Panc1 (cell line): ENCODE data around the gene PSMB9. TPM values are rescaled to one million over a fixed set of nuclear protein-coding genes. Genes with fewer than 3 reads are reported as not detected.

Experiments used
- ATAC-seq: fragments of 200-7000 bp; cut with Tn5 transposase; 2 replicates; pipeline ENCODE4 v1.9.1; 2020; ENCODE audit warnings: mild to moderate bottlenecking, moderate library complexity
- BruUV-seq: library from RNA; stranded (reverse); fragments of 400-500 nt; replicated peaks from 2 replicates; lab custom pipeline; 2021; lab: Mats Ljungman, UMichigan
- CTCF ChIA-PET: fragments of 300-600 bp; sonication (Branson Sonifier 250); formaldehyde crosslinking; loops from one replicate; lab custom pipeline; 2022; ENCODE audit warnings: antibody characterized with exemption; lab: Charles Lee
- POLR2A ChIA-PET: fragments of 300-600 bp; sonication (Branson Sonifier 250); formaldehyde crosslinking; loops from one replicate; lab custom pipeline; 2022; ENCODE audit warnings: antibody characterized with exemption; lab: Charles Lee
- DNase-seq: peaks from one replicate; pipeline ENCODE4 v3.0.0-alpha.2; 2010; ENCODE audit warnings: low read depth, low spot score
- H3K27ac ChIP-seq: 2 replicates; pipeline ENCODE4 v1.5.1; 2011; ENCODE audit warnings: mild to moderate bottlenecking, low read length, inconsistent platforms
- H3K27me3 ChIP-seq: fragments of 200-500 bp; sonication (Bioruptor generic); 2 replicates; pipeline ENCODE4 v1.6.0; 2014; ENCODE audit warnings: low read length, inconsistent platforms; ENCODE audit not compliant: control insufficient read depth, insufficient read depth
- H3K36me3 ChIP-seq: fragments of 200-500 bp; sonication (Bioruptor generic); 2 replicates; pipeline ENCODE4 v1.5.1; 2014; ENCODE audit warnings: inconsistent platforms, mild to moderate bottlenecking, low read length, moderate library complexity; ENCODE audit not compliant: control insufficient read depth, insufficient read depth
- H3K4me1 ChIP-seq: 2 replicates; pipeline ENCODE4 v1.5.1; 2011; ENCODE audit warnings: inconsistent platforms, mild to moderate bottlenecking, low read length, moderate library complexity; ENCODE audit not compliant: control insufficient read depth, insufficient read depth
- H3K4me3 ChIP-seq, 2 experiments: 2 replicates each; pipeline ENCODE4 v1.5.1; 2011 to 2012; ENCODE audit warnings: low read depth in 2 of 2, low read length in 2 of 2, mild to moderate bottlenecking in 2 of 2, inconsistent platforms in 1 of 2, moderate library complexity in 1 of 2
- H3K9me3 ChIP-seq: fragments of 200-500 bp; sonication (Bioruptor generic); 2 replicates; pipeline ENCODE4 v1.5.1; 2014; ENCODE audit warnings: low read depth, mild to moderate bottlenecking, inconsistent platforms, low read length, moderate library complexity; ENCODE audit not compliant: control insufficient read depth, insufficient read depth
- CTCF ChIP-seq: fragments of 450-650 bp; IDR thresholded peaks from 2 replicates; pipeline ENCODE4 v1.5.1; 2017; ENCODE audit warnings: mild to moderate bottlenecking
- POLR2AphosphoS5 ChIP-seq: IDR thresholded peaks from 2 replicates; pipeline ENCODE4 v1.6.1; 2012; ENCODE audit warnings: mild to moderate bottlenecking, low read depth, low read length, moderate library complexity
- REST ChIP-seq, 2 experiments: IDR thresholded peaks; 2 replicates each; pipeline ENCODE4 v1.6.1; 2011 to 2012; ENCODE audit warnings: low read depth in 2 of 2, control low read depth in 1 of 2, low read length in 1 of 2, mild to moderate bottlenecking in 1 of 2, moderate library complexity in 1 of 2; ENCODE audit not compliant: insufficient read depth in 1 of 2
- SIN3A ChIP-seq: IDR thresholded peaks from 2 replicates; pipeline ENCODE4 v1.6.1; 2012; ENCODE audit warnings: low read depth, mild to moderate bottlenecking, low read length, moderate library complexity, borderline replicate concordance; ENCODE audit not compliant: insufficient read depth
- TCF7L2 ChIP-seq: IDR thresholded peaks from 2 replicates; pipeline ENCODE4 v1.6.1; 2011; ENCODE audit warnings: mild to moderate bottlenecking, low read depth, low read length, inconsistent platforms
- in situ Hi-C: cut with HindIII; loops from 2 replicates; pipeline ENCODE4 v1.10.0; 2016; ENCODE audit warnings: low sequenced_read_pairs, low pct_unique_long_range_greater_than_20kb
- intact Hi-C: fragments of 100-400 bp; cut with micrococcal nuclease; formaldehyde crosslinking; loops from one replicate; pipeline ENCODE4 v1.10.0; 2022; ENCODE audit not compliant: unreplicated experiment
- total RNA-seq: library from RNA; stranded (reverse); gene quantifications from one replicate; pipeline ENCODE4 v1.2.1, GENCODE V29; 2021; ENCODE audit not compliant: unreplicated experiment

The PSMB9 gene
- total RNA-seq, 1 experiment from 2014 or later: 41.5 TPM

GRCh38 chr6:32867022-32867477, 13.1 kb downstream of the PSMB9 start:
- Histone ChIP-seq H3K9me3 (no peaks in the 10 kb centered on the region), H3K36me3 (no peaks in the 10 kb centered on the region), H3K4me1 (peaks cover 3% of the 10 kb centered on the region; the same call in 1 of the 2 replicates), H3K27ac (no peak overlapping the region), H3K27me3 (peaks cover 10% of the 10 kb centered on the region; the same call in 1 of the 2 replicates), H3K4me3 (no peak overlapping the region)
- intact Hi-C loops (loop anchor here (1.0 to 10.0 kb wide), 2 partner anchors 29 to 452 kb away; partner anchors contain the start of gene TAP2), in situ Hi-C loops (no loop called here)
- no peak for DNase-seq
- no peak for ATAC-seq
- CTCF ChIA-PET: interaction anchor here (0.6 to 2.3 kb wide), 4 partner anchors 8 to 671 kb away, joined by 3 to 56 read pairs (median 4); partner anchors contain the start of gene TAP2
- POLR2A ChIA-PET: no interaction called here
- TF ChIP-seq TCF7L2: no peak
- no peak for TF ChIP-seq CTCF
- TF ChIP-seq POLR2AphosphoS5: no peak
- TF ChIP-seq SIN3A: no peak
- no peak for TF ChIP-seq REST (IDR thresholded peaks at IDR 0.05; ENCODE audit: insufficient read depth in 1 of 2, low read depth in 2 of 2, low read length in 1 of 2)
- no TSS peak for BruUV-seq

- no peak for TF ChIP-seq REST (IDR thresholded peaks at IDR 0.05; ENCODE audit: insufficient read depth in 1 of 2, low read depth in 2 of 2, low read length in 1 of 2)
- TF ChIP-seq CTCF: no peak
- TF ChIP-seq POLR2AphosphoS5: no peak
- TF ChIP-seq SIN3A: no peak
- TF ChIP-seq TCF7L2: no peak
- BruUV-seq: no TSS peak
- H3K4me1 ChIP-seq: 0 out of 2 replicates have a peak, but pooled peaks cover 3% of the 10 kb centered on the region
- POLR2A ChIA-PET: no interaction called here
- no peak overlapping the region for H3K27ac ChIP-seq
- CTCF ChIA-PET: interaction anchor here (0.6 to 2.3 kb wide), 12 partner anchors 8 to 672 kb away, joined by 3 to 56 read pairs (median 4); partner anchors contain the start of genes PSMB9, TAP1 and TAP2
- peaks cover 10% of the 10 kb centered on the region; the same call in 1 of the 2 replicates for H3K27me3 ChIP-seq
- ATAC-seq (peak; percentile 68), DNase-seq (no peak)
- H3K9me3 ChIP-seq: no peaks in the 10 kb centered on the region
- in situ Hi-C loops (no loop called here), intact Hi-C loops (loop anchor here (1.0 to 10.0 kb wide), 2 partner anchors 29 to 453 kb away; partner anchors contain the start of gene TAP2)
- no peak overlapping the region for H3K4me3 ChIP-seq
- H3K36me3 ChIP-seq: no peaks in the 10 kb centered on the region
These were observed 13.7 kb downstream of the PSMB9 start for GRCh38 chr6:32867554-32868256.
